ENCODE data around the gene GBF1. TPM values are rescaled to one million over a fixed set of nuclear protein-coding genes. Genes with fewer than 3 reads are reported as not detected.

The GBF1 gene
- total and polyA plus RNA-seq, 10 of the 15 experiments (the other 5 are each of a cell fraction or from before 2014, with no cell fraction given), result 0.82 to 42.0 (median 21.8) TPM

- no peaks in the 10 kb centered on the region for H3K79me2 ChIP-seq (ENCODE audit: control insufficient read depth, insufficient read depth, low read length)
- intact Hi-C loops (cut with micrococcal nuclease; ENCODE audit: unreplicated experiment) (no loop called here), in situ Hi-C loops (cut with MboI) (no loop called here)
- FAIRE-seq (no peak), ATAC-seq (no peak), DNase-seq (ENCODE audit: low read depth, low spot score) (no peak)
- no peak overlapping the region for H3K4me3 ChIP-seq
- WGBS (ENCODE audit: insufficient coverage, insufficient replicate concordance, low lambda C conversion rate, missing lambda C conversion rate), result 94% methylated on average over 3 of the region's 3 CpGs
- H2AFZ ChIP-seq (ENCODE audit: control insufficient read depth, low read depth, low read length), result no peak overlapping the region
- TF ChIP-seq HCFC1 (IDR thresholded peaks at IDR 0.05; ENCODE audit: low read length) (no peak), BRCA1 (IDR thresholded peaks at IDR 0.05; ENCODE audit: low read depth, low read length) (no peak), PBX3 (IDR thresholded peaks at IDR 0.05; ENCODE audit: insufficient replicate concordance, low read depth, low read length) (no peak), NR2C2 (IDR thresholded peaks at IDR 0.05; ENCODE audit: borderline replicate concordance, control insufficient read depth, insufficient read length, low read depth) (no peak), JUND (IDR thresholded peaks at IDR 0.05; ENCODE audit: low read depth, low read length) (no peak), POLR2AphosphoS2 (IDR thresholded peaks at IDR 0.05; ENCODE audit: low read depth, low read length) (no peak), ELK1 (IDR thresholded peaks at IDR 0.05; ENCODE audit: low read depth, low read length) (no peak), ZZZ3 (IDR thresholded peaks at IDR 0.05; ENCODE audit: control insufficient read depth, insufficient read length, low read depth) (no peak), TCF3 (IDR thresholded peaks at IDR 0.05; ENCODE audit: borderline replicate concordance, insufficient read depth, low read depth, low read length) (no peak), CHD2 (IDR thresholded peaks at IDR 0.05; ENCODE audit: borderline replicate concordance, low read depth, low read length) (no peak), E4F1 (IDR thresholded peaks at IDR 0.05; ENCODE audit: borderline replicate concordance, partially characterized antibody) (no peak), STAT3 (IDR thresholded peaks at IDR 0.05; ENCODE audit: low read depth, low read length) (no peak), EP300 (IDR thresholded peaks at IDR 0.05; ENCODE audit: borderline replicate concordance in 1 of 2, control insufficient read depth in 1 of 2, low read depth in 2 of 2, low read length in 2 of 2) (no peak), IRF4 (IDR thresholded peaks at IDR 0.05; ENCODE audit: low read depth, low read length) (no peak)
- no peak overlapping the region for H3K9ac ChIP-seq (ENCODE audit: control insufficient read depth, insufficient read depth, low read length)
- H3K9me3 ChIP-seq (replicated peaks; ENCODE audit: control insufficient read depth, insufficient read depth, low read length), result no peaks in the 10 kb centered on the region
- H4K20me1 ChIP-seq (ENCODE audit: control insufficient read depth, insufficient read depth), result no peaks in the 10 kb centered on the region
- peaks cover 2 to 5% of the 10 kb centered on the region in 2 experiments; a peak in 2 of 4 replicates for H3K36me3 ChIP-seq (ENCODE audit: control insufficient read depth in 2 of 2, insufficient read depth in 2 of 2, low read length in 1 of 2)
- BruUV-seq (replicated peaks), result no TSS peak
- H3K27me3 ChIP-seq (replicated peaks in 1 of 2; ENCODE audit: control insufficient read depth in 2 of 2, insufficient read depth in 2 of 2, low read length in 1 of 2), result no peaks in the 10 kb centered on the region
- SMC1A ChIA-PET (ENCODE audit: uncharacterized antibody, unreplicated experiment), result no interaction called here
- CTCF ChIA-PET, result interaction anchor here (3.5 to 3.8 kb wide), 2 partner anchors 8 to 112 kb away, joined by 29 to 40 read pairs; no protein-coding TSS in a partner anchor
- no peaks in the 10 kb centered on the region; the same call in 1 of the 2 replicates for H3K4me1 ChIP-seq (ENCODE audit: control insufficient read depth, insufficient read depth, low read length)
- RAD21 ChIA-PET (ENCODE audit: unreplicated experiment), result interaction anchor here (1.1 to 2.9 kb wide), 2 partner anchors 9 to 113 kb away, joined by 3 to 18 read pairs; no protein-coding TSS in a partner anchor
- no peak overlapping the region for H3K4me2 ChIP-seq (ENCODE audit: control insufficient read depth, insufficient read depth)
- POLR2A ChIA-PET, result no interaction called here
- H3K27ac ChIP-seq (ENCODE audit: control insufficient read depth, insufficient read depth), result no peak overlapping the region
Measured at GRCh38 chr10:102342958-102343357, 97.6 kb downstream of the GBF1 start.

Measured in GM12878 (cell line).